A673 (cell line): ENCODE results near the gene CYP24A1.

ENCODE experiments used
- CTCF ChIP-seq: fragments of 300-800, 200-600 bp; sonication (generic); conservative IDR thresholded peaks from 2 replicates; pipeline ENCODE4 v1.5.1; 2017; ENCODE audit warnings: low read depth, mild to moderate bottlenecking, antibody characterized with exemption, low read length, moderate library complexity, mixed read lengths
- EZH2 ChIP-seq: fragments of 200-600 bp; sonication (generic); IDR thresholded peaks from 2 replicates; pipeline ENCODE4 v1.6.1; 2017; ENCODE audit warnings: borderline replicate concordance, low read depth, mild to moderate bottlenecking, mixed read lengths, antibody characterized with exemption, low read length; ENCODE audit not compliant: poor library complexity, severe bottlenecking

DNA sequence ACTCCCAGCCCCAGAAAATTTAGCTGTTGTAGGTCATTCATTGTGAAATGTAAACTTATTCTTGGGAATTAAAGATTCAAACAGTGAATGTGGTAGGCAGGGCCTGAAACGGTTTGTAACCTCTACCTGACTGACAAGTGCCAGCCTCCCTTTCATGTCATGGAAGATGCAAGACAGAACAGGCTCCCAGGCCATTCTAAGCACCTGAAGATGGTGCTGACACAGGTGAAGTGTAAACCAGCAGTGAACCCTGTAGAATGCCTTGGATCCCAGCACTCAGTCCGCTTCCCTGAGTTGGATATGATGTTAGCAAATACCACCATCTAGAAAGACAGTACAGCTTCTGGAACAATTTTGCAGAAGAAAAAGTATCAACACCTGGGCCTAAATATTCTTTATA is 19.3 kb downstream of the CYP24A1 start:
- no peak for TF ChIP-seq EZH2
- no peak for TF ChIP-seq CTCF
